ENCODE measurements around the gene PRAMEF1.
"Not testable (repeated sequence)": the region's sequence is repeated elsewhere in the genome, so short reads cannot be mapped to it uniquely, and the experiment has no call there.

PRAMEF1 gene

DNA sequence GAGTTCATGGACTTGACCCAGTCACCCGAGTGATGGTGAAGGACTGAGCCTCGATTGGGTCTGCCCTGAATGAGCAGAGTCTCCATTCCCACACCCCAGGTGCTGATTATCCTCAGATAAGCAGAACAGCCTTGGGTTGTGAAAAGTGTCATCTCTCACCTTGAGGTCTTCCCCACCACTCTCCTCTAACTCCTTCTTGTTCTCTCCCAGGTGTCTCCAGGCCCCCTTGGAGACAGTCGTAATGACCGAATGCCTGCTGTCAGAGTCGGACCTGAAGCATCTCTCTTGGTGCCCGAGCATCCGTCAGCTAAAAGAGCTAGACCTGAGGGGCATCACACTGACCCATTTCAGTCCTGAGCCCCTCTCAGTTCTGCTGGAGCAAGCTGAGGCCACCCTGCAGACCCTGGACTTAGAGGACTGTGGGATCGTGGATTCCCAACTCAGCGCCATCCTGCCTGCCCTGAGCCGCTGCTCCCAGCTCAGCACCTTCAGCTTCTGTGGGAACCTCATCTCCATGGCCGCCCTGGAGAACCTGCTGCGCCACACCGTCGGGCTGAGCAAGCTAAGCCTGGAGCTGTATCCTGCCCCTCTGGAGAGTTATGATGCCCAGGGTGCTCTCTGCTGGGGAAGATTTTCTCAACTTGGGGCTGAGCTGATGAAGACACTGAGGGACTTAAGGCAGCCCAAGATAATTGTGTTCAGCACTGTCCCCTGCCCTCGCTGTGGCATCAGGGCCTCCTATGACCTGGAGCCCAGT, 14.2 kb upstream of the PRAMEF1 start:
- no peak for DNase-seq

DNA sequence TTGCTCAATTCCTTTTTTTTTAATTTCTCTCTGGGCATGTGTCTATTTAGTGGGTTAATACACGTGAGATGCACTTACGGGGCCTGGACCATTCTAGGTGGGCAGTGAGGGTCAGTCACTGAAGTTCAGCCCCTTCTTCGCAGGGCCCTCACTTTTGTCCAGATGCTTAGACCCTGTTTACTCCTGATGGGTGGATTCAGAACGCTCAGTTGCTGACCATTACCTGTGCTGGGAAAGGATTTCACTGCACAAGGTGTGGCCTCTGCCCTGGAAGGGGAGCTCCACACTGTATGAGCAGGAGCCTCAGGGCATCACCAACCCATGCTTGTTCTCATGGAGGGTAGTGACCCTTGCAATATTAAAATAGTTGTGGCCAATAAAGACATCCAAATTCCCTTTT, 13.1 kb upstream of the PRAMEF1 start:
- no peak for DNase-seq

DNA sequence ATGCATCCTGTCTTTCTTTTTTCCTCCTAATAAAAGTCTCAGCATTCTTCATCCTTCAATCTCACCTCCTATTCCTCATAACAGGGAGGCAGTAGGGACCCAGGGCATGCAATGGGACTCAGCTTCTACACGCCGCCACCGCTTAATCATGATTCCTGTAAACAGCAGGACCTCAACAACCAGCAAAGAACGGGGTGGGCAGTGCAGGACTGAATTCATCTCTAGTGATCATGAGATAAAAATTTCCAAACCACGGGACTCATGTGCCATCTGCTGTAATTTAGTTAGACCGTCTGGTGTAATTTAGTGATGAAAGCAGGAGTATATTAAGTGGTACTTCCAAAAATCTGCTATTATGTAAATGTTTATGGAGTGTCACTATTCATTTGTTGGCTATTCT, 12.3 kb upstream of the PRAMEF1 start:
- DNase-seq: no peak

DNA sequence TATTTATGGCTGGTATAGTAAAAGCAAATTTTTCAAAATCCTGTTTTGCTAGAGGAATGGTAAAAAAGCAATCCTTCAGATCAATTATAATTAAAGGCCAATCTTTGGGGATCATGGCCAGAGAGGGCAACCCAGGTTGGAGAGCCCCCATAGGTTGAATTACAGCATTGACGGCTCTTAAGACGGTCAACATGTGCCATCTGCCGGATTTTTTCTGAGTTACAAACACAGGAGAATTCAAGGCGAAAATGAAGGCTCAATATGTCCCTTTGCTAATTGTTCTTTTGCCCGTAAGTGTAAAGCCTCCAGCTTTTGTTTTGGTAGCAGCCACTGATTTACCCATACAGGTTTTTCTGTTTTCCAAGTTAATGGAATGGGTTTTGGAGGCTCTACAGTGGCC, 9.7 kb upstream of the PRAMEF1 start:
- not testable (repeated sequence) for DNase-seq

DNA sequence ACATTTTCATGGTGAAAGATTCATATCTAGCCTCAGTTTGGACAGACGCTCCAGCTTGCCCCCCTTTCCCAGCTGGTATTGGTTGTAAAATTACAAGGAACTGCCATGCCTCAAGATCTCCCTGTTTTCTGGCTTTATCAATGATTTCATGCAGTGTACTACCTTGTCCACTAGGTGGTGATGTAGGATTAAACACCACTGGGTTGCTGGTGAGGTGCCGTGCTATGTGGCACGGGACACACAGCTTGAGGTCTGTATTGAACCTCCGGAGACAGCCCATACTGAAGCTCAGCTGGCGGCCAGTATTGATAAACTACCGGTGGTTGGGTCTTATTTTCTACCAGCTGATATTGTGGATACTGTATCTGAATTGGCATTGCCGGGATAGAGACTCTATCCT, 7.4 kb upstream of the PRAMEF1 start:
- DNase-seq: not testable (repeated sequence)

DNA sequence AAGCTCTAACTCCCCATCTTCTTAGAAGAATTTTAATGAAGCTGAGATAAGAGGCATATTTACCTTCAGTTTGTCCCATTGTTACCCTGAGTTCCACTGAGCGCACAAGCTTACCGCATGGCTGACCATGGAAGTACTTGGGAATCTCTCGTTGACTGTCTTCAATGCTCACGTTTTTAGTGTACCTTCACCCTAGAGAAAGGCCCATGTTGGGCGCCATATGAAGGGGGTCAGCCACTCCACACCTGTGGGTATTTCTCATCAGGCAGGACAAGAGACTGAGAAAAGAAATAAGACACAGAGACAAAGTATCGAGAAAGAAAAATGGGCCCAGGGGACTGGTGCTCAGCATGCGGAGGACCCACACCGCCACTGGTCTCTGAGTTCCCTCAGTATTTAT, 6.5 kb upstream of the PRAMEF1 start:
- not testable (repeated sequence) for DNase-seq

DNA sequence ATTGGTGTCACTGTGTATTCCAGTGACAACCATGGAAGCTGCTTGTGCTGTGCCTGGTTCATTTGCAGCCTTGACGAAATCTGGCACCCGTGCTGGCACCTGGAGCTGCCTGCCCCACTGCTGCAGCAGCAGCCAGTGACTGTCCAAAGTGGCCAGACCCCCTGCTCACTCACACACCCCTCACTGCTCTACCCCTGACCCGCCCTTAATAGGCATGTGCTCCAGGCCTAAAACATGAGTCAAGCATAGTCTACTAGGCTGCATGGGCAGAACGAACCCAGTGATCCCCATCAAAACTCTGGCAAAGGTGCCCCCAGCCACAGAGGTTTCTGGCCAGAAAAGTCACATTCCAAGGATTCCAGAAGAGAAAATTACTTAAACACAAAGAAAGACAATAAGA, 7.7 kb downstream of the PRAMEF1 start:
- no peak for DNase-seq

DNA sequence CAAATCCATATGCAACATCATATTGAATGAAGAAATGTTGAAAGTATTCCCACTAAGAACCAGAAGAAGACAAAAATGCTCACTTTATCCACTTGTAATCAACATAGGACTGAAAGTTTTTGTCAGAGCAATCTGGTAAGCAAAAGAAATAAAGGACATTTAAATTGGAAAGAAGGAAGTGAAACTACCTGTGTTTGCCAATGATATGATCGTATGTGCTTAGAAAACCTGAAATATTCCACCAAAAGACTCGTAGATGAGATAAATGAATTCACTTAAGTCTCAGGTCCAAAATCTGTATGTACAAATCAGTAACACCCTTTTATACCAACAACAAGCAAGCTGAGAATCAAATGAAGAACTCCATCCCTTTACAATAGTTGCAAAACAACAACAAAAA, 8.5 kb downstream of the PRAMEF1 start:
- no peak for DNase-seq

DNA sequence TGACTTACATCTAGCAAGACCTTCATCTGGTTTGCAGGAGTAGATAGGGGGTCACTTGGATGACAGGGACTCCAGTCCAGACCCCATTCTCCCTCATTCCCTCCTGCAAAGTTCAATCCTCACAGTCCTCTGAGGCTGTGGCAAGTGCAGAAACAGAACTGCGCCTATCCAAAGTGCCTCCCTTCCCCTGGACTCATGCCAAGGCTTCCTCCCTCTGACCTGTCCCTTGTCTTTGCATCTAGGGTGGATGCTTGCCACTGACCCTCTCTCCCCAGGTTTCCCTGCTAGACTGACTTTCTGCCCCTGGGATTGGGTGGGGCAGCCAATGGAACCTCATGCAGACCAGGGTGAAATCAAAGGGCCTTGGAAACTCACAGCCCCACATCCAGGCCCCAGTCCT, 18.7 kb downstream of the PRAMEF1 start:
- no peak for DNase-seq

DNA sequence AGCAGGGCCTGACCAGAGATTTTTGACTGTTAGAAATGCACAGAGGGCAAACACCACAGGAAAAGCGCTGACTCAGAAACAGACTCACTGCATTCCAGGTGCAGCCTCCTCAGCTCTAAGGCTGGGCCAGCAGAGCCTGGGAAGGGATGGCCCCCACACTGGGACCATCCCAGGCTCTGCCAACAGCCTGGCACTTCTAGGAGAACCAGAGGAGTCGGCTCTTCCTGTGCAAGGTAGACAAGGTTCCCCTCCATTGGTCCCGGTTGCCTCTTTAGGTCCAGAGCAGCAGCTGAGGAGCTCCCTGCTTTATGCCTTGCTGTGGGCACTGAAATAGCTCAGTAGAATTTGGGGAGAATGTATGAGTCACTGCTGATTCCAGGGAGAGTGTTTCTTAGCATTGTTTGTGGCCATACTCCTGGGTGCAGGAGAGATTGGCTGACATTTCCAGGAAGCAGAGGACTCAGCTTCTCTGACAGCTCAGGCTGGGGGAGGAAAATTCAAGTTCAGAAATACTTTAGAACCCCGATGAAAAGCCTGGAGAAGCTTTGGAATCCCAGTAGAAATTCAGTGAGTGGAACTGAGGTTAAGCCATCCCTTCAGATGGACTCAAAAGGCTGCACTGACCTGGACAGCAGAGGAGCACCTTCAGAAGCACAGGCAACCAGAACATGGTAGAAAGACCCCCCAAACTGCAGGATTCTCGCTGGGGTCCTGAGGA, 19.7 kb downstream of the PRAMEF1 start:
- no peak for DNase-seq

DNA sequence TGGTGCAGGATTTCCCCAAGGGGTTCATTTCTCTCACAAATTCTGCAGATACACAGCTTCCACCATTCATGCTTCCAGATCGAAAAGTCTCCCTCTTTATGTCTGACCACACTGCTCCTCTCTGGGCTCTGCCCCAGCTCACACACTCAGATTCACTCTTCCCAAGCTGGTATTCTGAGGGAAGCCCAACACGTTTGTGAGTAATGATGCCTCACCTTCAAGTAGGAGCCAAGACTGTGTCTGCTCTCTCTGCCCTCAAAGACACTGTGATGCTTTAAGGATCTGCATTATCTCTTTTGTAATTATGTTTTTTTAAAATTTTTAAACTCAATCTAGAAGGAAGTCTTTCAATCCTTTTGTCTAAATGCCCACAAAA, 20.2 kb downstream of the PRAMEF1 start:
- DNase-seq: no peak

DNA sequence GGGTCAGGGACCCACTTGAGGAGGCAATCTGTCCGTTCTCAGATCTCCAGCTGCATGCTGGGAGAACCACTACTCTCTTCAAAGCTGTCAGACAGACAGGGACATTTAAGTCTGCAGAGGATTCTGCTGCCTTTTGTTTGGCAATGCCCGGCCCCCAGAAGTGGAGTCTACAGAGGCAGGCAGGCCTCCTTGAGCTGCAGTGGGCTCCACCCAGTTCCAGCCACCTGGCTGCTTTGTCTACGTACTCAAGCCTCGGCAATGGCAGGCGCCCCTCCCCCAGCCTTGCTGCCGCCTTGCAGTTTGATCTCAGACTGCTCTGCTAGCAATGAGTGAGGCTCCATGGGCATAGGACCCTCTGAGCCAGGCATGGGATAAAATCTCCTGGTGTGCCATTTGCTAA, 27.9 kb downstream of the PRAMEF1 start:
- not testable (repeated sequence) for DNase-seq

DNA sequence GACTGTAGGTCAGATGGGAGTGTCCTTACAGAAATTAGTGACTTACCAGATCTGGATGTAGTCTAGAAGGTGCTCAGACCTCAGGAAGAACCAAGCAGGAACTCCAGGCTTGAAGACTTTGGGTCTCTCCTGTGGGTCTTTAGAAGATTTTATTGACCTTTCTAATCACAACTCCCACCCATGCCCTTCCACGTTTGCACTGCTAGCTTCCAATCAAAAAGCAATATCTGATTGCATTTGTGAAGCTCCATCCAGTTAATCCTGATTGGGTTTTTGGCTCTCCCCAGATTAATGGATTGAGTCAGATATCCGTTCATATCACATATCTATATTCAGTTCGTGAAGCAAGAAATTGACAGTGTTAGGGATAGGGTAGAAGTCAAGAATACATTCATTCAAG, 40.1 kb downstream of the PRAMEF1 start, which contains the start of gene PRAMEF11:
PRAMEF11 (minus strand) TSS at position 101 of the 400 bp plus-strand sequence. CDS start 2,621 bp downstream, outside the sequence.
- not testable (repeated sequence) for DNase-seq

DNA sequence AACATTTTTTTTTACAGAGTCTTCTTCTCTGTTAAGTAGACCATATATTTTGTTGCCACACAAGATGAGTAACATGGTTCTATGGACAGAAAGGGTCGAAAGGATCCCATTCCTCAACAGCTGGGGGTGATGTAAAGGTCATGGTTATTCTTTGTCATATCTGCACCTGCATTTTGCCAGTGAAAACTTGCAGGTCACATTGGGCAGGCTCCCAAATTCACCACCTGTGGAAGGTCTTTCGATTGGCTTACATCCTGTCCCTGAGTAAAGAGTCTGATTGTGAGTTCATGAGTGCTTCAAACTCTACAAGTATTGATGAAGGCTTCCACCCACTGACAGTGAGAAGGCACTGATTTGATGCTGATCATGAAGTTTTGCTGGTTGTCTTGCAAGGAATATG, 42.1 kb downstream of the PRAMEF1 start:
- not testable (repeated sequence) for DNase-seq
